HG02610 (cell line): ENCODE measurements around the gene NME7.

ENCODE experiments used
- ATAC-seq: cut with Tn5 transposase; IDR thresholded peaks from one replicate; pipeline ENCODE4 v1.9.1; 2021; ENCODE audit warnings: mild to moderate bottlenecking, moderate library complexity; ENCODE audit not compliant: unreplicated experiment

Gene NME7

DNA sequence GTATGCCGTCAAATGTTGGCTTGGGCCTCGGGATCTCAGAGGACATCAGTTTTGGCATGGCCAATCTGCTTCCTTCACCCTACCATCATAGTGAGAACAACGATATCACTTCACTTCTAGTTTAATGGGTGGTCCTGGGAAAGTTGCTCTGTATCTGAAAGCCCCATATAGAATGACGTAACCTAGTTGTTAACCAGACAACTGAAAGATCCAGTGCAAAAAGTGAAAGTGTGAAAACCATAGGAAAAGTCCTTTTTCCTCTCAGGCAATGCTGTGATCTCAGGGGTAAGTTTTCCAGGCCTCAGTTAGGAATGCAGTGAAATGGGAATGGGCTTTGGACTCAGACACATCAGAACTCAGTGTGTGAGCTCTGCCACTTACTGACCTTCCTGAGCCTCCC lies 279.7 kb downstream of the NME7 start:
- ATAC-seq, result no peak

DNA sequence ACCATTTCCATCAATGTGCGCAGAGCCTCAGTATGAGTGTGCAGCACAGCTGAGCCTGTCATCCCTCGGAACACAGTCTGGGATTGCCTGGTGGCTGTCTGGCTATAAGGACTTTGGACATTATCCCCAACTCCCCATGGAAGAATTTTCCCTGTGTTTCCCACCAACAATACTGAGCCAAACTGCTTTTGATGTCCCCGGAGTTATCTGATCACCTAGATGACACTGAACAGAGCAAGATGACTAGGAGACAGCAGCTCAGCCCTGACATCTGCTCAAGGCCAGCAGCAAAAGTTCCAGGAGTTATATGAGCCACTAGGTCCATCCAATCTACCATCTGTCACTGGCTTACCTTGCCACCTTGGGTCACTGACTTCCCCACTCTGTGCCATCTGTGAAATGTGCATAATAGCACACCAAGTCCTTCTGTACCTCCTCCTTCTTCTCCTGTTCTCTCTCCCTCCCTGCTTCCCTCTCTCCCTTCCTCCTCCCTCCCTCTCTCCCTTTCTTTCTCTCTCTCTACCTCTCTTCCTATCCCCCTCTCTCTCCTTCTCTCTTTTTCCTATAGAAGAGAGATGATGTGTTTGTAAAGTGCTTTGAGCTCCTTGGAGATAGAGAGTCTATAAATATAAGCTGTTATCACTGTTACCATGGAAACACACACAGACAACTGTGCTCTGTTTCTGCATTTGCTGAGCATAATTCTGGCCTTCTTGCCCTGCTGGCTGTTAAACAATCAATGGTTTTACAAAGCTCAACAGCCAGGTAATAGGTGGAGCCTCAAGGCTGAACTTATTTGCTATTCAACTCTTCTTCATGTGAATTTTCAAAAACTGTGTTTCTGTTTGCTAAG lies 280.8 kb downstream of the NME7 start:
- ATAC-seq, result no peak

GRCh38 chr1:169085911-169086310 lies 281.7 kb downstream of the NME7 start:
- no peak for ATAC-seq
